ENCODE results near the gene BRAP. TPM values are rescaled to one million over a fixed set of nuclear protein-coding genes. Genes with fewer than 3 reads are reported as not detected.
"Not testable (repeated sequence)": the region's sequence is repeated elsewhere in the genome, so short reads cannot be mapped to it uniquely, and the experiment has no call there.

Gene BRAP
- total RNA-seq, 2 experiments from 2014 or later = 16.8 to 18.0 TPM

DNA sequence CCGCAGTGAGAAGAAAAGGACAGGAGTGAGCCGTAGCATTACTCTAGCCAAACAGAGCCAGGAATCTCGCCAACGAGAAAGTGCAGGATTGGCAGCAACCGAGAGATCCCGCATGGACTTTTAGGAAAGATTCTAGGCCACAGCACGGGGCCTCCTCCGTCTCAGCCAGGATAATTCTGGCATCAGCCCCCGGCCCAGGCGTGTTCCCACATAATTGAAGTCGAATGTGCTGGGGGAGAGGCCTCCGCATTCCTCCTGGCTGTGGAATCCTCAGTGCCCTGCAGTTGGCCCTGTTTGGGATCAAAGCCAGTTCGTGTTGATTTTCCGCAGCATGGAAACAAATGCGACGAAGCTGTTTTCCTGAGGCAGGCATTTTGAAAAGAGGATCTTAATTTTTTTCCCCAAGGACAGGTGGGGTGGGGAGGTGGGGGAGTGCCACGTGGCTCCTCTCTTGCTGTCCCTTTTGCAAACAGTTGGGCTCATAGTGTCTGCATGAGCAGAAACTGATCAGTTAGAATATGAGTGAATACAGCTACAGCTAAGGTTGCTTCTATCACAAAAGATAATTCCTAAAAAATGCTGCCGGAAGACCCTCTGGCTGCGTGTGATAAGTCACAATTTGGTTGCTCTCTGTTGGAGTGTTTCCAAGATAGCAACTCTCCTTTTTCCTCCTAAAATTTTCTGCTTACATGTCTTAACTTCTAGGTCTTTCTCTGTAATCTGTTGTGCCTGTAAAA, 49.4 kb downstream of the BRAP start:
- H3K9me3 Mint-ChIP-seq = no peaks in the 10 kb centered on the region
- no peak overlapping the region for H3K27ac Mint-ChIP-seq
- H3K36me3 Mint-ChIP-seq = peaks cover 5% of the 10 kb centered on the region
- POLR2A ChIA-PET = interaction anchor here (0.6 kb wide), 1 partner anchor 19 kb away, joined by 4 read pairs; no protein-coding TSS in a partner anchor
- intact Hi-C loops (cut with micrococcal nuclease) = no loop called here
- DNase-seq = no peak
- H3K4me3 Mint-ChIP-seq = no peak overlapping the region
- no peaks in the 10 kb centered on the region for H3K4me1 Mint-ChIP-seq (ENCODE audit: low read depth)
- CTCF ChIA-PET = no interaction called here
- no peaks in the 10 kb centered on the region for H3K27me3 Mint-ChIP-seq

DNA sequence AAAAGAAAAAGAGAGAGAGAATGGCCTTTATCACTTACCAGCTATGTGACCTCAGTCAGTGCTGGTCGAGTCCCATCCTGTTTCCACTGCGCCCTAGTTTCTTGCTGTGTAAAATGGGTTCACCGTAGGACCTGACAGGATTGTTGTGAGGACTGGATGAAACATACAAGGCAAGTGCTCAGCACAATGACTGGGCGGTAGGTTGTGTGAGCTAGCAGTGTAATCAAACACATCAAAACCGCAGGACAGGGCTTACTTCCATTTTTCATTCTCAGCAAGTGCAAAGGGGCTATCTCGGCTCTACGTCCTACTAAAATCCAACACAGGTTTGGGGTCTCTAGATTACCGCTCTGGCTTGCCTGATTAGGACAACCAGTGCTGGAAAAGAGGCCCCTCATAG, 50.2 kb downstream of the BRAP start:
- no peak for DNase-seq
- ChIA-PET POLR2A (interaction anchor here (0.6 kb wide), 1 partner anchor 797 kb away, joined by 3 read pairs; no protein-coding TSS in a partner anchor), CTCF (no interaction called here)
- no peaks in the 10 kb centered on the region for H3K27me3 Mint-ChIP-seq
- no peak overlapping the region for H3K4me3 Mint-ChIP-seq
- peaks cover 5% of the 10 kb centered on the region for H3K36me3 Mint-ChIP-seq
- H3K9me3 Mint-ChIP-seq = no peaks in the 10 kb centered on the region
- intact Hi-C loops (cut with micrococcal nuclease) = no loop called here
- H3K4me1 Mint-ChIP-seq (ENCODE audit: low read depth) = no peaks in the 10 kb centered on the region
- no peak overlapping the region for H3K27ac Mint-ChIP-seq

DNA sequence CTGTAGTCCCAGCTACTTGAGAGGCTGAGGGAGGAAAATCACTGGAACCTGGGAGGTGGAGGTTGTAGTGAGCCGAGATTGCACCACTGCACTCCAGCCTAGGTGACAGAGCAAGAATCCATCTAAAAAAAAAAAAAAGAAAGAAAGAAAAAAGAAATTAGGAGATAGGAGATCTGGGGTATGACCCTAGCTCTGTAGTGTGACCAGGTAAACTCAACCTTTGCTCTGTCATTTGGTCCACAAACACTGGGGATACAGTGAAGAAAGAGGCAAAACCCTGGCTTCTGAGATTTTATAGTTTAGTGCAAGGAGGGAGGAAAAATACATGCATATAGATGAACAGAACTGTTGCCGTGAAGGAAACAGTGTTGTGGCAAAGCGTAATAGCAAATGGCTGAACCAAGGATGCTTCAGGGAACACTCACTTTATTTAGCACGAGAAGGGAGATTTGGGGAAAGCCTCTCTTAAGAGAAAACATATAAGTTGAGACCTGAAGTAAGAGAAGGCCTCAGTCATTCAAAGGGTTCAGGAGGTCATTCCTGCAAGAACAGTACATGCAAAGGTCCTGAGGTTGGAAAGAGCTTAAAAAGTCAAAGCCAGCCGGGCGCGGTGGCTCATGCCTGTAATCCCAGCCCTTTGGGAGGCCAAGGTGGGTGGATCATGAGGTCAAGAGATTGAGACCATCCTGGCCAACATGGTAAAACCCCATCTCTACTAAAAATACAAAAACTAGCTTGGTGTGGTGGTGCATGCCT, 57.1 kb downstream of the BRAP start:
- H3K9me3 Mint-ChIP-seq = no peaks in the 10 kb centered on the region
- H3K27me3 Mint-ChIP-seq = no peaks in the 10 kb centered on the region
- H3K4me1 Mint-ChIP-seq (ENCODE audit: low read depth) = no peaks in the 10 kb centered on the region
- ChIA-PET POLR2A (no interaction called here), CTCF (interaction anchor here (0.7 to 1.0 kb wide), 2 partner anchors 13 to 177 kb away, joined by 3 to 4 read pairs; no protein-coding TSS in a partner anchor)
- intact Hi-C loops (cut with micrococcal nuclease) = no loop called here
- no peak overlapping the region for H3K27ac Mint-ChIP-seq
- H3K4me3 Mint-ChIP-seq = no peak overlapping the region
- DNase-seq = no peak
- no peaks in the 10 kb centered on the region for H3K36me3 Mint-ChIP-seq

DNA sequence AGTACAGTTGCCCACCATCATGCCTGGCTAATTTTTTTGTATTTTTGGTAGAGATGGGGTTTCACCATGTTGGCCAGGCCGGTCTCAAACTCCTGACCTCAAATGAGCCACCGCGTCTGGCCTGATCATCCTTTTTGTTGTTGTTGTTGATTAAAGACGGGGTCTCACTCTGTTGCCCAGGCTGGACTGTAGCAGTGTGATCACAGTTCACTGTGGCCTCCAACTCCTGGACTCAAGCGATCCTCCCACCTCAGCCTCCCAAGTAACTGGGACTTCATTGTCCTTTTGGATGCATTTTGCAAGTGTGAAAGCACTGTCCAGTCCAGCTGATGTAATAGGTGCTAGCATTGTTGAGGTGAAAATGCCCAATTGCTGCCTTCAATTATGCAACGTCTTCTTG, 59.5 kb downstream of the BRAP start:
- no peak overlapping the region for H3K27ac Mint-ChIP-seq
- no peaks in the 10 kb centered on the region for H3K9me3 Mint-ChIP-seq
- intact Hi-C loops (cut with micrococcal nuclease) = no loop called here
- no peaks in the 10 kb centered on the region for H3K4me1 Mint-ChIP-seq (ENCODE audit: low read depth)
- no peak for DNase-seq
- H3K27me3 Mint-ChIP-seq = no peaks in the 10 kb centered on the region
- ChIA-PET POLR2A (no interaction called here), CTCF (no interaction called here)
- H3K4me3 Mint-ChIP-seq = no peak overlapping the region
- no peaks in the 10 kb centered on the region for H3K36me3 Mint-ChIP-seq

DNA sequence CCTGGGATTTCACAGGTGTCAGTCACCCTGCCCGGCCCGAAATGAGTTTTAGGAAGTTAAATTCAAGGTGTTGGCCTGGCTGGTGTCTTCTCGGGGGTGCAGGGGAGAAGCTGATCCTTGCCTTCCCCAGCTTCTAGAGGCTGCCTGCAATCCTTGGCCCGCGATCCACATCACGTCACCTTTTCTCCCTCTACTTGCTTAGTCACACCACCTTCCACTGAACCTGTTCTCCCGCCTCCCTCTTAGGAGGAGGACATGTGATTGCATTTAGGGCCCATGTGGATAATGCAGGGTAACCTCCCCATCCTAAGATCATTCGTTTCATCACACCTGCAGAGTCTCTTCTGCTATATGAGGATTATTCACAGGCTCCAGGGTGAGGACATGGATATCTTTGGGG, 61.2 kb downstream of the BRAP start:
- H3K27ac Mint-ChIP-seq = no peak overlapping the region
- ChIA-PET POLR2A (no interaction called here), CTCF (no interaction called here)
- no peak for DNase-seq
- intact Hi-C loops (cut with micrococcal nuclease) = no loop called here
- H3K27me3 Mint-ChIP-seq = no peaks in the 10 kb centered on the region
- H3K4me3 Mint-ChIP-seq = no peak overlapping the region
- H3K9me3 Mint-ChIP-seq = no peaks in the 10 kb centered on the region
- no peaks in the 10 kb centered on the region for H3K36me3 Mint-ChIP-seq
- H3K4me1 Mint-ChIP-seq (ENCODE audit: low read depth) = no peaks in the 10 kb centered on the region

DNA sequence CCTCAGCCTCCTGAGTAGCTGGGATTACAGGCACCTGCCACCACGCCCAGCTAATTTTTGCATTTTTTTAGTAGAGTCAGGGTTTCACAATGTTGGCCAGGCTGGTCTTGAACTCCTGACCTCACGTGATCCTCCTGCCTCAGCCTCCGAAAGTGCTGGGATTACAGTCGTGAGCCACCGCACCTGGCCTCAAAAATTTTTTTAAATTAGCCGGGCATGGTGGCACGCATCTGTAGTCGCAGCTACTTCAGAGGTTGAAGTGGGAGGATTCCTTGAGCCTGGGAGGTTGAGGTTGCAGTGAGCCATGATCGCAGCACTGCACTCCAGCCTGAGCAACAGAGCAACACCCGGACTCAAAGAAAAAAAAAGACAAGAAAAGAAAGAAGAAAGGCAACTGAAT, 67.9 kb downstream of the BRAP start:
- DNase-seq; intact Hi-C loops (cut with micrococcal nuclease); H3K27me3 Mint-ChIP-seq; H3K4me3 Mint-ChIP-seq; H3K36me3 Mint-ChIP-seq; H3K4me1 Mint-ChIP-seq (ENCODE audit: low read depth); CTCF ChIA-PET; H3K9me3 Mint-ChIP-seq; H3K27ac Mint-ChIP-seq: not testable (repeated sequence)
- POLR2A ChIA-PET = interaction anchor here (0.7 kb wide), 1 partner anchor 19 kb away, joined by 4 read pairs; no protein-coding TSS in a partner anchor

DNA sequence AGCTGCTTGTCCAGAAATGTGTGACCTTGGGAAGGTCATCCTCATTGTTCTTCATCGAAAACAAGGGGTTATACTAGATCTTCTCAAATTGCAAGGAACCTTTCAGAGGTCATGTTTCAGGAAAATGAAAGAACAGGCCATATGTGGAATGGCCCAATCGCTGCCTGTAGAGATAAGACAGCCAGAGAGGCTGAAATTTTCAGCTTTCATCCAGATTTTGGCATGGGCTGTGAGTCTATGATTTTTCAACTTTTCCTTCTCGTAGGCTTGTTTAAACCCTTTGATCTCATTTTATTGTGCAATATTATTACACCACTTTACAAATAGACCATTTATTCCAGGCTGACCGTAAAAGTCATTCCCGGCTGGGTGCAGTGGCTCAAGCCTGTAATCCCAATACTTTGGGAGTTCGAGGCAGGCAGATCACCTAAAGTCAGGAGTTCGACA, 69.6 kb downstream of the BRAP start:
- H3K4me1 Mint-ChIP-seq (ENCODE audit: low read depth) = no peaks in the 10 kb centered on the region
- DNase-seq = no peak
- H3K4me3 Mint-ChIP-seq = no peak overlapping the region
- no peaks in the 10 kb centered on the region for H3K36me3 Mint-ChIP-seq
- no peaks in the 10 kb centered on the region for H3K27me3 Mint-ChIP-seq
- intact Hi-C loops (cut with micrococcal nuclease) = no loop called here
- H3K27ac Mint-ChIP-seq = no peak overlapping the region
- CTCF ChIA-PET = interaction anchor here (0.6 kb wide), 1 partner anchor 12 kb away, joined by 3 read pairs; no protein-coding TSS in a partner anchor
- POLR2A ChIA-PET = no interaction called here
- no peaks in the 10 kb centered on the region for H3K9me3 Mint-ChIP-seq

DNA sequence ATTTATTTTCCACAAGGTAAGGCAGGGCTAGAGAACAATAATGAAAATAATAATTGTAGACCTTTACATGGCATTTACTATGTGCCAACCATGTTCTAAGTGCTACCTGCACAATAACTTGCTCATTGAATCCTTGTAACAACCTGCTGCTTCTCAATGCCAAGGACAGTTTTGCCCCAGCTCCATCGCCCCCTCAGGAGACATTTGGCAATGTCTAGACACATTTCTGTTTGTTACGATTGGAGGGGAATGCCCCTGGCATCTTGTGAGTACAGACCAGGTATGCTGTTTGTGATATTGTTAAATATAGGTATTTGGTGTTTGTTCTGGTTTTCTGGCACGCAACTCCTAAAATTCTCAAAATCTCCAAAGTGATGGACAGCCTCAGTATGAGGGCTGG, 78.5 kb downstream of the BRAP start:
- no peaks in the 10 kb centered on the region for H3K27me3 Mint-ChIP-seq
- no peaks in the 10 kb centered on the region for H3K9me3 Mint-ChIP-seq
- no peak overlapping the region for H3K4me3 Mint-ChIP-seq
- no peaks in the 10 kb centered on the region for H3K36me3 Mint-ChIP-seq
- POLR2A ChIA-PET = no interaction called here
- CTCF ChIA-PET = no interaction called here
- H3K4me1 Mint-ChIP-seq (ENCODE audit: low read depth) = no peaks in the 10 kb centered on the region
- intact Hi-C loops (cut with micrococcal nuclease) = no loop called here
- no peak for DNase-seq
- H3K27ac Mint-ChIP-seq = no peak overlapping the region

DNA sequence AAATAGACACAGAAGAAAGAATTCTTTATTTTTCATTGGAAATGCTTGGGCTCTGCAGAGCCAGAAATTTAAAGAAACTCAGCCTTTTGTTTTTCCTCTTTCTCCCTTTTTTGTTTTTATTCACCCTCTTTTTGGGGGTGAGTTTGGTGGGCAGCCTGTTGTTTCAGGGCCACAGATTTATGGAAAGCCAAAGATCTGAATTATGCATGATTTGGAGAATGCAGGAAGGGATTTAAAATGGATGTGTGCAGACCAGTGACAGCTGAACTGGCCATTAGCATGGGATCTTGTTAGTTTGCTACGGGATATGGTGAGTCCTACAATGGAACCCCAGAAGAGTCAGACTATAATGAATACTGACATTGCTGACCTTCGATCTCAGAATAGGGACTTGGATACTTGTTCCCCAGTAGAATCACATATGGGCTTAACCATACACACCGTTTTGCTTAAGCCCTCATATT, 79.0 kb downstream of the BRAP start:
- CTCF ChIA-PET = interaction anchor here (0.6 kb wide), 1 partner anchor 717 kb away, joined by 3 read pairs; no protein-coding TSS in a partner anchor
- POLR2A ChIA-PET = no interaction called here
- H3K27ac Mint-ChIP-seq = no peak overlapping the region

DNA sequence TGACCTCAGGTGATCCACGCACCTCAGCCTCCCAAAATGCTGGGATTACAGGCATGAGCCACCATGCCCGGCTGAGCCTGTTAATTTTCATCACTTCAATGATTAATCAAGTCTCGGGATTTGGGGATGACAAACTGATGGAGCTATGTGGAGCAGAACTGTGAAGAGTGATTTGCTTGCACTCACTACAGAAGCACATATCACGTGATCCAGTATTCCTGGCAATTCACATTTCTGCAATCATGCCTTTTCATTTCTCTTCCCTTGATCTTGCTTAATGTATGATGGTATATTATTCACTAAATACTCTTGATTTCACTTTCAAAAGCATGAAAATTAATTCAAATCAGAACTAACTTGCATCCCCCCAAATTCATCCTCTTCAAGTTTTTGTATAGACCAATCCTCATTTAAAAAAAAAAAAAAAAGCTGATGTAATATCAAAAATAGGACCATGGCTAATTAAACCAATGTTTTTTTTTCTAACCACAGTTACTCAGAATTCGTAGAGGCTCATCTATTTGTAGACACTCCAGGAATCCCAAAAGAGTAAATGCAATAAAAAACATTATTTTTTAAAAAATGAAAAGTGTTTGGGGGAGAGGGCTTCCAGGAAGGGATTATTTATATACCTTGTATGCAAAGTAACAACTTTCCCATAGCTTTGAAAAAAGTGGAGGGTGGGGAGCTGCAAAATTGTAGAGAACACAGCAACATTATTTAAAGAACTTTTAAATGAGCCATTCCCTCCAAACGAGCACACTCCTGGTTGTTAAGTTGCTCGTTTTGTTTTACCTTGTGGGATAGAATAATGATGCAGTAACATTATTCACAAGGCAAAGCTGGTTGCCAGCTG, 79.6 kb downstream of the BRAP start:
- ChIA-PET CTCF (interaction anchor here (0.6 kb wide), 1 partner anchor 716 kb away, joined by 3 read pairs; no protein-coding TSS in a partner anchor), POLR2A (no interaction called here)
- H3K4me1 Mint-ChIP-seq (ENCODE audit: low read depth) = no peaks in the 10 kb centered on the region
- intact Hi-C loops (cut with micrococcal nuclease) = no loop called here
- no peaks in the 10 kb centered on the region for H3K36me3 Mint-ChIP-seq
- no peak overlapping the region for H3K27ac Mint-ChIP-seq
- no peaks in the 10 kb centered on the region for H3K27me3 Mint-ChIP-seq
- DNase-seq = no peak
- no peak overlapping the region for H3K4me3 Mint-ChIP-seq
- no peaks in the 10 kb centered on the region for H3K9me3 Mint-ChIP-seq

More for the DNA sequence above, 79.0 kb downstream of the BRAP start:
- intact Hi-C loops (cut with micrococcal nuclease) = no loop called here
- H3K9me3 Mint-ChIP-seq = no peaks in the 10 kb centered on the region
- no peak overlapping the region for H3K4me3 Mint-ChIP-seq
- DNase-seq = no peak
- no peaks in the 10 kb centered on the region for H3K4me1 Mint-ChIP-seq (ENCODE audit: low read depth)
- H3K36me3 Mint-ChIP-seq = no peaks in the 10 kb centered on the region
- no peaks in the 10 kb centered on the region for H3K27me3 Mint-ChIP-seq

DNA sequence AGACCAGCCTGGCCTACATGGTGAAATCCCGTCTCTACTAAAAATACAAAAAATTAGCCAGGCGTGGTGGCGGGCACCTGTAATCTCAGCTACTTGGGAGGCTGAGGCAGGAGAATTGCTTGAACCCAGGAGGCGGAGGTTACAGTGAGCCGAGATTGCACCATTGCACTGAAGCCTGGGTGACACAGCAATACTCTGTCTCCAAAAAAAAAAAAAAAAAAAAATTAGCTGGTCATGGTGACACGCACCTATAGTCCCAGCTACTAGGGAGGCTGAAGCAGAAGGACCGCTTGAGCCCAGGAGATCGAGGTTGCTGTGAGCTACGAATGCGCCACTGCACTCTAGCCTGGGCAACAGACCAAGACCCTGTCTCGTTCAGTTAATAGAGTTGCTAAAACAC, 82.9 kb downstream of the BRAP start:
- H3K4me1 Mint-ChIP-seq (ENCODE audit: low read depth); H3K36me3 Mint-ChIP-seq; CTCF ChIA-PET; H3K4me3 Mint-ChIP-seq; POLR2A ChIA-PET; H3K27ac Mint-ChIP-seq; intact Hi-C loops (cut with micrococcal nuclease); DNase-seq; H3K9me3 Mint-ChIP-seq; H3K27me3 Mint-ChIP-seq: not testable (repeated sequence)

DNA sequence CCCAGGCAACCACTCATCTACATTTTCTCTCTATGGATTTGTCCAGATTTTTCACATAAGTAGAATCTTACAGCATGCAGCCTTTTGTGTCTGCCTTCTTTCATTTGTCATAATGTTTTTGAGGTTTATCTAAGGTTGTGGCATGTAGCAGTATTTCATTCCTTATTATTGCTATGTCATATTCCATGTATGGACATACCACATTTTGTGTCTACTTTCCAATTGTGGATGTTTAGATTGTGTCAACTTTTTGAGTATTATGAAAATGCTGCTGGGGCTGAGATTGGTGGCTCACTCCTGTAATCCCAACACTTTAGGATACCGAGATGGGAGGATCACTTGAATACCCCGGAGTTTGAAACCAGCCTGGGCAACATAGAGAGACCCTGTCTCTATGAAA, 83.4 kb downstream of the BRAP start:
- ChIA-PET CTCF (no interaction called here), POLR2A (no interaction called here)
- no peak overlapping the region for H3K27ac Mint-ChIP-seq
- no peaks in the 10 kb centered on the region for H3K9me3 Mint-ChIP-seq
- DNase-seq = no peak
- H3K36me3 Mint-ChIP-seq = peaks cover 2% of the 10 kb centered on the region
- H3K4me1 Mint-ChIP-seq (ENCODE audit: low read depth) = peaks cover 5% of the 10 kb centered on the region
- intact Hi-C loops (cut with micrococcal nuclease) = no loop called here
- no peak overlapping the region for H3K4me3 Mint-ChIP-seq
- H3K27me3 Mint-ChIP-seq = no peaks in the 10 kb centered on the region

All from activated CD4-positive, alpha-beta memory T cell treated with anti-CD3 and anti-CD28 coated beads for 36 hours (primary cell).